Uterus (tissue), 4 donors: ENCODE results near the gene PXDC1. TPM values are rescaled to one million over a fixed set of nuclear protein-coding genes. Genes with fewer than 3 reads are reported as not detected.

ENCODE experiments used
- DNase-seq, 2 donors: peaks; one replicate each; pipeline ENCODE4 v3.0.0-alpha.2; 2019 to 2020
- H3K27ac ChIP-seq, 2 donors: fragments of 200-600 bp; sonication (generic); 1 replicate in 1 of 2; 2 replicates in 1 of 2; pipeline ENCODE4 v1.5.1; 2016 to 2018
- H3K27me3 ChIP-seq, 2 donors: fragments of 200-600 bp; sonication (generic); one replicate each; pipeline ENCODE4 v1.5.1; 2018 to 2019; ENCODE audit warnings: control low read depth in 1 of 2
- H3K36me3 ChIP-seq, 2 donors: fragments of 200-600 bp; sonication (generic); one replicate each; pipeline ENCODE4 v1.5.1; 2019; ENCODE audit warnings: control low read depth in 1 of 2
- H3K4me1 ChIP-seq, 2 donors: fragments of 200-600 bp; sonication (generic); one replicate each; pipeline ENCODE4 v1.5.1; 2018 to 2019; ENCODE audit warnings: control low read depth in 1 of 2
- H3K4me3 ChIP-seq, 2 donors: fragments of 200-600 bp; sonication (generic); 1 replicate in 1 of 2; 2 replicates in 1 of 2; pipeline ENCODE4 v1.5.1; 2018 to 2019; ENCODE audit warnings: mild to moderate bottlenecking in 1 of 2
- H3K9me3 ChIP-seq, 2 donors: fragments of 200-600 bp; sonication (generic); one replicate each; pipeline ENCODE4 v1.5.1; 2019; ENCODE audit warnings: control low read depth in 1 of 2
- CTCF ChIP-seq, 4 experiments: fragments of 200-600 bp in 2 of 4; fragments of 450-650 bp in 2 of 4; sonication (generic) in 2 of 4; IDR thresholded peaks; one replicate each; pipeline ENCODE4 v1.5.1; 2016 to 2019; ENCODE audit warnings: antibody characterized with exemption in 4 of 4, mild to moderate bottlenecking in 2 of 4, moderate library complexity in 1 of 4
- POLR2A ChIP-seq, 2 donors: fragments of 450-650 bp; IDR thresholded peaks; one replicate each; pipeline ENCODE4 v1.6.1; 2016; ENCODE audit warnings: antibody characterized with exemption in 2 of 2, mild to moderate bottlenecking in 1 of 2, moderate library complexity in 1 of 2
- intact Hi-C: fragments of 100-400 bp; cut with DNase I; formaldehyde crosslinking; loops from one replicate; pipeline ENCODE4 v1.15.1; 2023; ENCODE audit warnings: low total_unique reads
- total RNA-seq, 4 donors: library from RNA; depleted of rRNA in 3 of 4; stranded (reverse); fragments of >200 nt in 3 of 4; gene quantifications; one replicate each; pipeline versions ENCODE4 v1.1.0 to v1.2.4, GENCODE V29; 2014 to 2023
- donor health status: DM: yes; HTN: yes; CAD: no.

Gene PXDC1
- total RNA-seq, 4 donors from 2014 or later, result 15.6 to 42.4 (median 31.0) TPM

- DNase-seq, result no peak
- no peaks in the 10 kb centered on the region for H3K27me3 ChIP-seq
- intact Hi-C loops, result no loop called here
- no peak overlapping the region for H3K4me3 ChIP-seq
- H3K9me3 ChIP-seq, result no peaks in the 10 kb centered on the region
- H3K36me3 ChIP-seq, result no peaks in the 10 kb centered on the region
- H3K4me1 ChIP-seq, result no peaks in the 10 kb centered on the region
- TF ChIP-seq CTCF (IDR thresholded peaks at IDR 0.05) (no peak), POLR2A (IDR thresholded peaks at IDR 0.05) (no peak)
- H3K27ac ChIP-seq, result no peak overlapping the region
Observed at GRCh38 chr6:3786141-3786540, 34.6 kb upstream of the PXDC1 start.

- Histone ChIP-seq H3K9me3 (no peaks in the 10 kb centered on the region), H3K27ac (no peak overlapping the region), H3K36me3 (no peaks in the 10 kb centered on the region), H3K27me3 (no peaks in the 10 kb centered on the region), H3K4me3 (no peak overlapping the region), H3K4me1 (no peaks in the 10 kb centered on the region)
- DNase-seq, result no peak
- TF ChIP-seq CTCF (IDR thresholded peaks at IDR 0.05), result no peak
- no peak for TF ChIP-seq POLR2A (IDR thresholded peaks at IDR 0.05)
- intact Hi-C loops, result no loop called here
Observed at GRCh38 chr6:3785745-3786098, 34.2 kb upstream of the PXDC1 start.

GRCh38 chr6:3784885-3785744 is 33.6 kb upstream of the PXDC1 start:
- H3K9me3 ChIP-seq, result no peaks in the 10 kb centered on the region
- no peaks in the 10 kb centered on the region for H3K27me3 ChIP-seq
- no peaks in the 10 kb centered on the region for H3K36me3 ChIP-seq
- DNase-seq, result no peak
- TF ChIP-seq POLR2A (IDR thresholded peaks at IDR 0.05), result no peak
- no peak for TF ChIP-seq CTCF (IDR thresholded peaks at IDR 0.05)
- intact Hi-C loops, result no loop called here
- H3K4me1 ChIP-seq, result no peaks in the 10 kb centered on the region
- no peak overlapping the region for H3K27ac ChIP-seq
- H3K4me3 ChIP-seq, result no peak overlapping the region

GRCh38 chr6:3784423-3784822 is 32.9 kb upstream of the PXDC1 start:
- Histone ChIP-seq H3K4me3 (no peak overlapping the region), H3K27me3 (no peaks in the 10 kb centered on the region), H3K9me3 (no peaks in the 10 kb centered on the region), H3K4me1 (no peaks in the 10 kb centered on the region), H3K36me3 (no peaks in the 10 kb centered on the region), H3K27ac (no peak overlapping the region)
- no peak for DNase-seq
- TF ChIP-seq POLR2A (IDR thresholded peaks at IDR 0.05) (no peak), CTCF (IDR thresholded peaks at IDR 0.05) (no peak)
- intact Hi-C loops, result no loop called here

GRCh38 chr6:3782876-3783832 is 31.6 kb upstream of the PXDC1 start:
- Histone ChIP-seq H3K27me3 (no peaks in the 10 kb centered on the region), H3K27ac (no peak overlapping the region), H3K4me3 (no peak overlapping the region), H3K9me3 (no peaks in the 10 kb centered on the region), H3K36me3 (no peaks in the 10 kb centered on the region), H3K4me1 (no peaks in the 10 kb centered on the region)
- DNase-seq, result no peak
- TF ChIP-seq CTCF (IDR thresholded peaks at IDR 0.05), result no peak
- intact Hi-C loops, result no loop called here
